Right cardiac atrium (tissue), 5 donors: ENCODE measurements around the gene COL6A6. TPM values are rescaled to one million over a fixed set of nuclear protein-coding genes. Genes with fewer than 3 reads are reported as not detected.

Experiments
- ATAC-seq, 2 donors: fragments of 200-7000 bp; cut with Tn5 transposase; one replicate each; pipeline versions ENCODE4 v1.8.0 to v1.9.1; 2020; ENCODE audit warnings: moderate library complexity in 2 of 2, mild to moderate bottlenecking in 1 of 2
- DNase-seq, 3 donors: peaks; one replicate each; pipeline ENCODE4 v3.0.0-alpha.2; 2020
- H3K27ac ChIP-seq: one replicate; pipeline ENCODE4 v1.5.1; 2013; ENCODE audit warnings: mild to moderate bottlenecking, low read length, control low read depth, moderate library complexity
- H3K27me3 ChIP-seq: one replicate; pipeline ENCODE4 v1.6.1; 2013; ENCODE audit not compliant: control insufficient read depth, insufficient read depth
- H3K4me1 ChIP-seq: one replicate; pipeline ENCODE4 v1.6.1; 2013; ENCODE audit warnings: low read length; ENCODE audit not compliant: control insufficient read depth, insufficient read depth
- H3K4me3 ChIP-seq: one replicate; pipeline ENCODE4 v1.5.1; 2013; ENCODE audit warnings: low read length, control low read depth
- H3K9me3 ChIP-seq: one replicate; pipeline ENCODE4 v1.6.1; 2013; ENCODE audit warnings: low read length; ENCODE audit not compliant: control insufficient read depth
- WGBS: extraction: QIAGEN DNeasy Blood & Tissue Kit; methylation state at CpG from one replicate; pipeline ENCODE4 v1.1.7; 2013; 5-methylcytosine and 5-hydroxymethylcytosine counted together
- intact Hi-C, 4 donors: fragments of 100-400 bp; cut with DNase I; formaldehyde crosslinking; loops; one replicate each; pipeline versions ENCODE4 v1.11.0 to v1.14.0; 2022 to 2023
- long read RNA-seq, 4 donors: library from polyadenylated mRNA; unstranded; transcript quantifications; one replicate each; pipeline ENCODE4 v2.0.0, GENCODE V29; 2020 to 2021
- polyA plus RNA-seq: library from polyadenylated mRNA; stranded (reverse); fragments of 200-250 nt; gene quantifications from one replicate; pipeline ENCODE4 v1.2.3, GENCODE V29; 2013
- total RNA-seq, 4 donors: library from RNA; stranded (reverse); fragmentation: NEBNext Ultra II Directional; extraction: Animal tissue kit (Norgen Biotek cat#: 25700); gene quantifications; one replicate each; pipeline ENCODE4 v1.2.1, GENCODE V29; 2021
- donor health status: healthy with polysubstance abuse.
- donor health status: DM: no; HTN: yes; CAD: no.
- donor health status: DM: no; HTN: no; CAD: no.
- donor health status: DM: no; HTN: yes; CAD: no; lungs with severe emphysema.
- donor health status: DM: yes; HTN: yes; CAD: no.

The COL6A6 gene
- total RNA-seq (1 to 10 TPM; 3.4 to 5.7 (median 4.2) TPM), polyA plus RNA-seq (3.0 TPM)
- long read RNA-seq, donor 1, partial matches to known transcripts = 1 of 3 reads
- long read RNA-seq, donor 1, other reads (novel, unspliced or antisense) = 2 of 3 reads
- long read RNA-seq, donor 2 = 0 reads
- long read RNA-seq, donor 3, partial matches to known transcripts = 3 of 4 reads
- long read RNA-seq, donor 3, other reads (novel, unspliced or antisense) = 1 of 4 reads
- long read RNA-seq, donor 4 = 0 reads

- H3K27ac ChIP-seq = no peak within 1 kb of the TSS
- 2% methylated on average over 58 of the region's 58 CpGs for WGBS
- intact Hi-C loops = no loop called here
- ATAC-seq (peak; percentile 66 to 75), DNase-seq (peak; percentile 13 to 54 (median 52))
- no peaks in the 10 kb centered on the region for H3K4me1 ChIP-seq
- H3K4me3 ChIP-seq = peak within 1 kb of the TSS; percentile 38
- H3K9me3 ChIP-seq = no peaks in the 10 kb centered on the region
- H3K27me3 ChIP-seq = no peaks in the 10 kb centered on the region
Observed at GRCh38 chr3:130516645-130517512, at the start of gene COL6A6. Gene COL6A6, plus strand, starts transcription at chr3:130517177. Its CDS starts 43,188 bp downstream, at chr3:130560365.

GRCh38 chr3:130468311-130468710, 48.7 kb upstream of the COL6A6 start:
- no peak overlapping the region for H3K27ac ChIP-seq
- H3K4me3 ChIP-seq = no peak overlapping the region
- DNase-seq = no peak
- WGBS = 95% methylated on average over 1 of the region's 1 CpG
- no peaks in the 10 kb centered on the region for H3K4me1 ChIP-seq
- no peaks in the 10 kb centered on the region for H3K9me3 ChIP-seq
- intact Hi-C loops = no loop called here
- no peak for ATAC-seq
- H3K27me3 ChIP-seq = no peaks in the 10 kb centered on the region

- Histone ChIP-seq H3K27me3 (no peaks in the 10 kb centered on the region), H3K4me3 (no peak overlapping the region), H3K27ac (no peak overlapping the region), H3K4me1 (no peaks in the 10 kb centered on the region), H3K9me3 (no peaks in the 10 kb centered on the region)
- intact Hi-C loops = no loop called here
- DNase-seq = no peak
- WGBS = 50% methylated on average over 3 of the region's 3 CpGs
- ATAC-seq = no peak
Observed at GRCh38 chr3:130470126-130470525, 46.9 kb upstream of the COL6A6 start.

GRCh38 chr3:130473416-130473815, 43.6 kb upstream of the COL6A6 start:
- DNase-seq = no peak

GRCh38 chr3:130480736-130481135, 36.2 kb upstream of the COL6A6 start:
- no peak overlapping the region for H3K4me3 ChIP-seq
- no peaks in the 10 kb centered on the region for H3K9me3 ChIP-seq
- intact Hi-C loops = no loop called here
- H3K4me1 ChIP-seq = no peaks in the 10 kb centered on the region
- H3K27ac ChIP-seq = no peak overlapping the region
- peak; percentile 55 to 76 for ATAC-seq
- DNase-seq = peak in 2 of 3 donors; percentile 28 to 52
- no peaks in the 10 kb centered on the region for H3K27me3 ChIP-seq
- WGBS = 14% methylated on average over 4 of the region's 4 CpGs

More at GRCh38 chr3:130473416-130473815, 43.6 kb upstream of the COL6A6 start:
- intact Hi-C loops = no loop called here
- Histone ChIP-seq H3K27me3 (no peaks in the 10 kb centered on the region), H3K9me3 (no peaks in the 10 kb centered on the region), H3K4me3 (no peak overlapping the region), H3K27ac (no peak overlapping the region), H3K4me1 (no peaks in the 10 kb centered on the region)
- no peak for ATAC-seq
- WGBS = 46% methylated on average over 2 of the region's 2 CpGs

GRCh38 chr3:130488288-130488687, 28.7 kb upstream of the COL6A6 start:
- Histone ChIP-seq H3K9me3 (no peaks in the 10 kb centered on the region), H3K4me1 (no peaks in the 10 kb centered on the region), H3K27ac (no peak overlapping the region), H3K27me3 (no peaks in the 10 kb centered on the region), H3K4me3 (no peak overlapping the region)
- 60% methylated on average over 1 of the region's 1 CpG for WGBS
- DNase-seq (no peak), ATAC-seq (no peak)
- intact Hi-C loops = no loop called here

GRCh38 chr3:130488769-130489450, 28.1 kb upstream of the COL6A6 start:
- intact Hi-C loops = no loop called here
- ATAC-seq = no peak

GRCh38 chr3:130490241-130490640, 26.7 kb upstream of the COL6A6 start:
- DNase-seq (no peak), ATAC-seq (no peak)
- WGBS = 42% methylated on average over 1 of the region's 1 CpG
- Histone ChIP-seq H3K27me3 (no peaks in the 10 kb centered on the region), H3K9me3 (no peaks in the 10 kb centered on the region), H3K4me3 (no peak overlapping the region), H3K4me1 (no peaks in the 10 kb centered on the region), H3K27ac (no peak overlapping the region)
- intact Hi-C loops = no loop called here

More at GRCh38 chr3:130488769-130489450, 28.1 kb upstream of the COL6A6 start:
- 63% methylated on average over 2 of the region's 2 CpGs for WGBS
- no peak for DNase-seq
- no peaks in the 10 kb centered on the region for H3K4me1 ChIP-seq
- no peak overlapping the region for H3K4me3 ChIP-seq
- H3K9me3 ChIP-seq = no peaks in the 10 kb centered on the region
- no peaks in the 10 kb centered on the region for H3K27me3 ChIP-seq
- no peak overlapping the region for H3K27ac ChIP-seq

- intact Hi-C loops = no loop called here
- H3K27ac ChIP-seq = no peak overlapping the region
- WGBS = 70% methylated on average over 6 of the region's 6 CpGs
- no peak for DNase-seq
- no peak for ATAC-seq
- H3K4me3 ChIP-seq = no peak overlapping the region
- H3K4me1 ChIP-seq = no peaks in the 10 kb centered on the region
- no peaks in the 10 kb centered on the region for H3K9me3 ChIP-seq
- H3K27me3 ChIP-seq = no peaks in the 10 kb centered on the region
Observed at GRCh38 chr3:130491431-130491830, 25.5 kb upstream of the COL6A6 start.

GRCh38 chr3:130504701-130505100, 12.3 kb upstream of the COL6A6 start:
- 94% methylated on average over 2 of the region's 2 CpGs for WGBS
- ATAC-seq (no peak), DNase-seq (no peak)
- Histone ChIP-seq H3K4me1 (no peaks in the 10 kb centered on the region), H3K27me3 (peaks cover 2% of the 10 kb centered on the region), H3K4me3 (no peak overlapping the region), H3K9me3 (no peaks in the 10 kb centered on the region), H3K27ac (no peak overlapping the region)
- intact Hi-C loops = no loop called here

GRCh38 chr3:130506031-130506430, 10.9 kb upstream of the COL6A6 start:
- DNase-seq = no peak
- Histone ChIP-seq H3K9me3 (no peaks in the 10 kb centered on the region), H3K4me3 (no peak overlapping the region), H3K27ac (no peak overlapping the region), H3K27me3 (peaks cover 2% of the 10 kb centered on the region), H3K4me1 (no peaks in the 10 kb centered on the region)
- no peak for ATAC-seq
- intact Hi-C loops = no loop called here
- 72% methylated on average over 3 of the region's 3 CpGs for WGBS
